ENCODE results near the gene CETN1.

Gene CETN1

GRCh38 chr18:565562-566061 is 14.6 kb upstream of the CETN1 start:
- Histone ChIP-seq H3K4me3 (ENCODE audit: low read depth, low read length) (no peak overlapping the region), H3K27me3 (ENCODE audit: control insufficient read depth, insufficient read depth, low read length) (no peaks in the 10 kb centered on the region), H3K9ac (no peak overlapping the region), H3K79me2 (no peaks in the 10 kb centered on the region), H3K4me1 (no peaks in the 10 kb centered on the region), H3K9me3 (ENCODE audit: control insufficient read depth, low read length) (no peaks in the 10 kb centered on the region), H3K36me3 (ENCODE audit: control insufficient read depth, insufficient read depth, low read length) (no peaks in the 10 kb centered on the region), H3K4me2 (ENCODE audit: low read length) (no peak overlapping the region), H3K27ac (no peak overlapping the region), H2AFZ (no peak overlapping the region)
- TF ChIP-seq, protein P1, sequence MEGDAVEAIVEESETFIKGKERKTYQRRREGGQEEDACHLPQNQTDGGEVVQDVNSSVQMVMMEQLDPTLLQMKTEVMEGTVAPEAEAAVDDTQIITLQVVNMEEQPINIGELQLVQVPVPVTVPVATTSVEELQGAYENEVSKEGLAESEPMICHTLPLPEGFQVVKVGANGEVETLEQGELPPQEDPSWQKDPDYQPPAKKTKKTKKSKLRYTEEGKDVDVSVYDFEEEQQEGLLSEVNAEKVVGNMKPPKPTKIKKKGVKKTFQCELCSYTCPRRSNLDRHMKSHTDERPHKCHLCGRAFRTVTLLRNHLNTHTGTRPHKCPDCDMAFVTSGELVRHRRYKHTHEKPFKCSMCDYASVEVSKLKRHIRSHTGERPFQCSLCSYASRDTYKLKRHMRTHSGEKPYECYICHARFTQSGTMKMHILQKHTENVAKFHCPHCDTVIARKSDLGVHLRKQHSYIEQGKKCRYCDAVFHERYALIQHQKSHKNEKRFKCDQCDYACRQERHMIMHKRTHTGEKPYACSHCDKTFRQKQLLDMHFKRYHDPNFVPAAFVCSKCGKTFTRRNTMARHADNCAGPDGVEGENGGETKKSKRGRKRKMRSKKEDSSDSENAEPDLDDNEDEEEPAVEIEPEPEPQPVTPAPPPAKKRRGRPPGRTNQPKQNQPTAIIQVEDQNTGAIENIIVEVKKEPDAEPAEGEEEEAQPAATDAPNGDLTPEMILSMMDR (IDR thresholded peaks at IDR 0.05) = no peak

GRCh38 chr18:567122-567521 is 13.1 kb upstream of the CETN1 start:
- H3K27me3 ChIP-seq (ENCODE audit: control insufficient read depth, insufficient read depth, low read length) = no peaks in the 10 kb centered on the region
- H3K4me3 ChIP-seq (ENCODE audit: low read depth, low read length) = no peak overlapping the region
- H3K36me3 ChIP-seq (ENCODE audit: control insufficient read depth, insufficient read depth, low read length) = no peaks in the 10 kb centered on the region
- no peaks in the 10 kb centered on the region for H3K79me2 ChIP-seq
- no peak overlapping the region for H3K9ac ChIP-seq
- H3K9me3 ChIP-seq (ENCODE audit: control insufficient read depth, low read length) = no peaks in the 10 kb centered on the region
- H2AFZ ChIP-seq = no peak overlapping the region
- TF ChIP-seq, protein P1 (IDR thresholded peaks at IDR 0.05) = no peak
- no peaks in the 10 kb centered on the region for H3K4me1 ChIP-seq
- H3K27ac ChIP-seq = no peak overlapping the region
- H3K4me2 ChIP-seq (ENCODE audit: low read length) = no peak overlapping the region

DNA sequence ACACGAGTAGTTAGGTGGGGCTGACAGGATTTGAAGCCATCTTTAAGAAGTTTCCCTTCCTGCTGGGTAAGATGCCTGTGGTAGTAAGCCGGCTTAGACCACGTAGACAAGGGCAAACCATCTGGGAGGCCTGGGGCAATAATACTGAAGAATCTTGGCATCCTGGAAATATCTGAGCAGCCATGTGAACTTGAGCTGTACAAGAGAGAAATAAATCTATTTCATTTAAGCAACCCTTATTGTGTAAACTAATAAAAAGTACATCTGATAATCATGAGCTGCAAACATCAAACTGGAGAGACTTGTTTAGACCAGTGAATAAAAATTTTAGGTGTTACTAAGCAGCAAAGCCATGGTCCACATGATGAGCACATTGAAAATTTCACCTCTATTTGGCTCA is 11.4 kb upstream of the CETN1 start:
- no peaks in the 10 kb centered on the region for H3K9me3 ChIP-seq (ENCODE audit: control insufficient read depth, low read length)
- TF ChIP-seq, protein P1 (IDR thresholded peaks at IDR 0.05) = no peak
- H3K27ac ChIP-seq = no peak overlapping the region
- H2AFZ ChIP-seq = no peak overlapping the region
- peaks cover 6% of the 10 kb centered on the region for H3K4me1 ChIP-seq
- no peaks in the 10 kb centered on the region for H3K79me2 ChIP-seq
- no peak overlapping the region for H3K4me3 ChIP-seq (ENCODE audit: low read depth, low read length)
- H3K36me3 ChIP-seq (ENCODE audit: control insufficient read depth, insufficient read depth, low read length) = no peaks in the 10 kb centered on the region
- H3K4me2 ChIP-seq (ENCODE audit: low read length) = no peak overlapping the region
- H3K9ac ChIP-seq = no peak overlapping the region
- H3K27me3 ChIP-seq (ENCODE audit: control insufficient read depth, insufficient read depth, low read length) = no peaks in the 10 kb centered on the region

- peaks cover 16% of the 10 kb centered on the region for H3K4me1 ChIP-seq
- no peak overlapping the region for H2AFZ ChIP-seq
These were observed 9.9 kb upstream of the CETN1 start for GRCh38 chr18:570256-570655.

GRCh38 chr18:570697-571096 is 9.5 kb upstream of the CETN1 start:
- H3K4me1 ChIP-seq = peaks cover 18% of the 10 kb centered on the region
- H3K79me2 ChIP-seq = no peaks in the 10 kb centered on the region
- no peak overlapping the region for H3K27ac ChIP-seq
- H3K4me3 ChIP-seq (ENCODE audit: low read depth, low read length) = no peak overlapping the region
- H3K27me3 ChIP-seq (ENCODE audit: control insufficient read depth, insufficient read depth, low read length) = no peaks in the 10 kb centered on the region
- TF ChIP-seq, protein P1 (IDR thresholded peaks at IDR 0.05) = no peak
- H2AFZ ChIP-seq = no peak overlapping the region
- H3K9ac ChIP-seq = no peak overlapping the region
- no peaks in the 10 kb centered on the region for H3K9me3 ChIP-seq (ENCODE audit: control insufficient read depth, low read length)
- H3K4me2 ChIP-seq (ENCODE audit: low read length) = no peak overlapping the region
- no peaks in the 10 kb centered on the region for H3K36me3 ChIP-seq (ENCODE audit: control insufficient read depth, insufficient read depth, low read length)

More at GRCh38 chr18:570256-570655, 9.9 kb upstream of the CETN1 start:
- no peak overlapping the region for H3K27ac ChIP-seq
- H3K9me3 ChIP-seq (ENCODE audit: control insufficient read depth, low read length) = no peaks in the 10 kb centered on the region
- no peak overlapping the region for H3K9ac ChIP-seq
- no peaks in the 10 kb centered on the region for H3K36me3 ChIP-seq (ENCODE audit: control insufficient read depth, insufficient read depth, low read length)
- no peaks in the 10 kb centered on the region for H3K27me3 ChIP-seq (ENCODE audit: control insufficient read depth, insufficient read depth, low read length)
- H3K4me2 ChIP-seq (ENCODE audit: low read length) = no peak overlapping the region
- H3K79me2 ChIP-seq = no peaks in the 10 kb centered on the region
- TF ChIP-seq, protein P1 (IDR thresholded peaks at IDR 0.05) = no peak
- H3K4me3 ChIP-seq (ENCODE audit: low read depth, low read length) = no peak overlapping the region
